ENCODE data around the gene RASSF5.

The RASSF5 gene

DNA sequence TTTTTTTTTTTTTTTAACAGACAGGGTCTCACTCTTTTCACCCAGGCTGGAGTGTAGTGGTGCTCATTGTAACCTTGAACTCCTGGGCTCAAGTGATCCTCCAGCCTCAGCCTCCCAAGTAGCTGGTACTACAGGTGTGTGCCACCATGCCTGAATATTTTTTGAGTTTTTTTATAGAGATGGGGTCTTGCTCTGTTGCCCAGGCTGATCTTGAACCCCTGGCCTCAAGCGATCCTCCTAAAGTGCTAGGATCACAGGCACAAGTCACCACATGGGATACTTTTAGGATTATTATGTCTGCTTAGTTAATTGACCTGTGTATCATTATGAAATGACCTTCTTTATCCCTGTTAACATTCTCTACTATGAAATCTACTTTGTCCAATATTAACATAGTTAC lies 38.0 kb downstream of the RASSF5 start:
- Histone ChIP-seq H3K4me2 (ENCODE audit: low read length) (no peak overlapping the region), H3K27me3 (ENCODE audit: control insufficient read depth, low read length) (peaks cover 13% of the 10 kb centered on the region), H3K36me3 (ENCODE audit: control insufficient read depth, low read length) (no peaks in the 10 kb centered on the region), H3K4me1 (ENCODE audit: control insufficient read depth, low read length) (peaks cover 6% of the 10 kb centered on the region), H3K4me3 (ENCODE audit: low read length) (no peak overlapping the region), H3K27ac (ENCODE audit: low read depth, low read length) (no peak overlapping the region), H3F3A (ENCODE audit: control insufficient read depth, insufficient read depth) (no peaks in the 10 kb centered on the region), H3K79me2 (ENCODE audit: control insufficient read depth, low read length) (no peaks in the 10 kb centered on the region), H3K9me2 (replicated peaks; ENCODE audit: control insufficient read depth, low read length) (no peaks in the 10 kb centered on the region), H3K9me3 (ENCODE audit: control insufficient read depth, insufficient read depth, low read length) (no peaks in the 10 kb centered on the region), H4K20me1 (ENCODE audit: control insufficient read depth, insufficient read depth, low read depth, low read length) (no peaks in the 10 kb centered on the region)
- TF ChIP-seq EZH2phosphoT487 (IDR thresholded peaks at IDR 0.05; ENCODE audit: borderline replicate concordance, low read length), result no peak
- TF ChIP-seq, protein P1, sequence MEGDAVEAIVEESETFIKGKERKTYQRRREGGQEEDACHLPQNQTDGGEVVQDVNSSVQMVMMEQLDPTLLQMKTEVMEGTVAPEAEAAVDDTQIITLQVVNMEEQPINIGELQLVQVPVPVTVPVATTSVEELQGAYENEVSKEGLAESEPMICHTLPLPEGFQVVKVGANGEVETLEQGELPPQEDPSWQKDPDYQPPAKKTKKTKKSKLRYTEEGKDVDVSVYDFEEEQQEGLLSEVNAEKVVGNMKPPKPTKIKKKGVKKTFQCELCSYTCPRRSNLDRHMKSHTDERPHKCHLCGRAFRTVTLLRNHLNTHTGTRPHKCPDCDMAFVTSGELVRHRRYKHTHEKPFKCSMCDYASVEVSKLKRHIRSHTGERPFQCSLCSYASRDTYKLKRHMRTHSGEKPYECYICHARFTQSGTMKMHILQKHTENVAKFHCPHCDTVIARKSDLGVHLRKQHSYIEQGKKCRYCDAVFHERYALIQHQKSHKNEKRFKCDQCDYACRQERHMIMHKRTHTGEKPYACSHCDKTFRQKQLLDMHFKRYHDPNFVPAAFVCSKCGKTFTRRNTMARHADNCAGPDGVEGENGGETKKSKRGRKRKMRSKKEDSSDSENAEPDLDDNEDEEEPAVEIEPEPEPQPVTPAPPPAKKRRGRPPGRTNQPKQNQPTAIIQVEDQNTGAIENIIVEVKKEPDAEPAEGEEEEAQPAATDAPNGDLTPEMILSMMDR (IDR thresholded peaks at IDR 0.05; ENCODE audit: low read depth, low read length, poor library complexity, severe bottlenecking), result no peak

DNA sequence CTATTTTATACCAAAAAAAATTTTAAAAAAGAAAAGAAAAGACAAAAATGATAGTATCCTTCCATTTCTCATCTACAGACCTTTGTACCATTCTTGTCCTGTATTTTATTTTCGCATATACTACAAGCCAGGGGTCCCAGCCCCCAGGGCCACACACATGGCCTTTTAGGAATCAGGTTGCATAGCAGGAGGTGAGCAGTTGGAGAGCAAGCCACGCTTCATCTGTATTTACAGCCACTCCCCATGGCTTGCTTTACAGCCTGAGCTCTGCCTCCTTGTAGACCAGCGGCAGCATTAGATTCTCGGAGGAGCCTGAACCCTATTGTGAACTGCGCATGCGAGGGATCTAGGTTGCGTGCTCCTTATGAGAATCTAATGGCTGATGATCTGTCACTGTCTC lies 39.8 kb downstream of the RASSF5 start:
- H3K27me3 ChIP-seq (ENCODE audit: control insufficient read depth, low read length), result peaks cover 15% of the 10 kb centered on the region
- peaks cover 6% of the 10 kb centered on the region for H3K4me1 ChIP-seq (ENCODE audit: control insufficient read depth, low read length)
- no peaks in the 10 kb centered on the region for H3K79me2 ChIP-seq (ENCODE audit: control insufficient read depth, low read length)
- H3K4me2 ChIP-seq (ENCODE audit: low read length), result no peak overlapping the region
- H3K4me3 ChIP-seq (ENCODE audit: low read length), result no peak overlapping the region
- TF ChIP-seq, protein P1 (IDR thresholded peaks at IDR 0.05; ENCODE audit: low read depth, low read length, poor library complexity, severe bottlenecking), result no peak
- TF ChIP-seq EZH2phosphoT487 (IDR thresholded peaks at IDR 0.05; ENCODE audit: borderline replicate concordance, low read length), result no peak
- no peaks in the 10 kb centered on the region for H3K9me3 ChIP-seq (ENCODE audit: control insufficient read depth, insufficient read depth, low read length)
- no peaks in the 10 kb centered on the region for H3K36me3 ChIP-seq (ENCODE audit: control insufficient read depth, low read length)
- H3K9me2 ChIP-seq (replicated peaks; ENCODE audit: control insufficient read depth, low read length), result no peaks in the 10 kb centered on the region
- H3F3A ChIP-seq (ENCODE audit: control insufficient read depth, insufficient read depth), result no peaks in the 10 kb centered on the region
- no peaks in the 10 kb centered on the region for H4K20me1 ChIP-seq (ENCODE audit: control insufficient read depth, insufficient read depth, low read depth, low read length)
- no peak overlapping the region for H3K27ac ChIP-seq (ENCODE audit: low read depth, low read length)

DNA sequence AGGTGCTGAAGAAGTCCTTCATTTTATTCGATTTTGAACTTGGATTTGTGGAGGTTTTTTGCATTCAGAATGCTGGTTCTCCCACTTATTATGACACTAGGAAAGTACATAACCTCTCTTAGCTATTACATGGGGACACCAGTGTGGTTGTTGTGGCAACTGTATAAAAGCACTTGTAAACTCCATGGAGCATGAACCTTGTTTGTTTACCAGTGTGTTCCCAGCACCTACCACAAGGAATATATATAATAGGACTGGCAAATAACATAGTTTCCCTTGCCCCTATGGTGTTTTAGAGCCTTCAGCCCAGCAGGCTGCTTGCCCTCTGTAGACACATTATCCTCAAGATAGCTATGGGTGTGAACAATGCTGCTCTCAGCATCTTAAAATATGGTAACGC lies 43.1 kb downstream of the RASSF5 start:
- H3K4me2 ChIP-seq (ENCODE audit: low read length), result no peak overlapping the region
- no peak for TF ChIP-seq EZH2phosphoT487 (IDR thresholded peaks at IDR 0.05; ENCODE audit: borderline replicate concordance, low read length)
- TF ChIP-seq, protein P1 (IDR thresholded peaks at IDR 0.05; ENCODE audit: low read depth, low read length, poor library complexity, severe bottlenecking), result no peak
- no peaks in the 10 kb centered on the region for H3F3A ChIP-seq (ENCODE audit: control insufficient read depth, insufficient read depth)
- no peaks in the 10 kb centered on the region for H4K20me1 ChIP-seq (ENCODE audit: control insufficient read depth, insufficient read depth, low read depth, low read length)
- no peak overlapping the region for H3K4me3 ChIP-seq (ENCODE audit: low read length)
- H3K9me2 ChIP-seq (replicated peaks; ENCODE audit: control insufficient read depth, low read length), result no peaks in the 10 kb centered on the region
- H3K27ac ChIP-seq (ENCODE audit: low read depth, low read length), result no peak overlapping the region
- H3K9me3 ChIP-seq (ENCODE audit: control insufficient read depth, insufficient read depth, low read length), result no peaks in the 10 kb centered on the region
- peaks cover 17% of the 10 kb centered on the region for H3K27me3 ChIP-seq (ENCODE audit: control insufficient read depth, low read length)
- no peaks in the 10 kb centered on the region for H3K79me2 ChIP-seq (ENCODE audit: control insufficient read depth, low read length)
- H3K36me3 ChIP-seq (ENCODE audit: control insufficient read depth, low read length), result no peaks in the 10 kb centered on the region
- peaks cover 6% of the 10 kb centered on the region for H3K4me1 ChIP-seq (ENCODE audit: control insufficient read depth, low read length)

Measured in DOHH2 (cell line).